C4-2B (cell line): ENCODE measurements around the gene PTPRZ1.
A peak's percentile ranks its signal among the peaks of the same experiment; 100 is the strongest.

ENCODE experiments used
- ZFX ChIP-seq: fragments of 450-650 bp; IDR thresholded peaks from 2 replicates; pipeline ENCODE4 v1.6.1; 2017
- TF ChIP-seq, protein P1 (sequence below): fragments of 450-650 bp; conservative IDR thresholded peaks from 2 replicates; pipeline ENCODE4 v1.5.1; 2017; ENCODE audit warnings: mild to moderate bottlenecking

DNA sequence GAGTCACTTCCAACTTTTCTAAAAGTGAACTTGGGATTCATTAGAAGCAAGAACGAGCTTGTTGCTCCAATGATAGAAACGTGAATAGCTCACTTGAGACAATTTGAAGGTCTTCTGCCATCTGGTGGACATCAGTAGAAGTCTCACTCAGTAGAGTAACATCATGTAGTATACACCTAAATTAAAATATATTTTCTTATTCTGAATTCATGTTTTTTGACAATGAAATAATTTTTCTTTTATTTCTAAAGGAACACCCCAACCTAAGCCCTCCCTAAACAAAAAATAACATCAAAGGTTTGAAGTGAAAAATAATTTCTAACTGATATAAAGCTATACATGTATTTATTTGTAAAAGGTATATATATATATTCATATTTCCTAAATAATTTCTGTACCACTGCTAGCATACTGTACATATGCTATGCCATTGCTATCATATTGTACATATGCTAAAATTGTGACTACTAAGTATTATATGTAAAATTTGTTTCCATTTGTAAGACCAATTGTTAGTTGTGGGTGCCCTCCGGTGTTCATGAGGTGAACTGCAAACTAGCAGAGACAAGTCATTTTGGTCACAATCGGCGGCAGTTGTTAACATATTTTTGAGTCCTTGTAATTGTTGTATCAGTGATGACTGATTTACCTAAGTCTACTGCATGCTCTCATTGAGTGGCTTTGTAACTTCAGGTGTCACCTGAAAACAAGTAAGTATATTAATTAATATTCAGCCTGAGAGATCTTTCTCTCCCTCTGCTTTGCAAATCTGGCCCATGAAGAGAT, 121.9 kb downstream of the PTPRZ1 start:
- TF ChIP-seq, protein P1, sequence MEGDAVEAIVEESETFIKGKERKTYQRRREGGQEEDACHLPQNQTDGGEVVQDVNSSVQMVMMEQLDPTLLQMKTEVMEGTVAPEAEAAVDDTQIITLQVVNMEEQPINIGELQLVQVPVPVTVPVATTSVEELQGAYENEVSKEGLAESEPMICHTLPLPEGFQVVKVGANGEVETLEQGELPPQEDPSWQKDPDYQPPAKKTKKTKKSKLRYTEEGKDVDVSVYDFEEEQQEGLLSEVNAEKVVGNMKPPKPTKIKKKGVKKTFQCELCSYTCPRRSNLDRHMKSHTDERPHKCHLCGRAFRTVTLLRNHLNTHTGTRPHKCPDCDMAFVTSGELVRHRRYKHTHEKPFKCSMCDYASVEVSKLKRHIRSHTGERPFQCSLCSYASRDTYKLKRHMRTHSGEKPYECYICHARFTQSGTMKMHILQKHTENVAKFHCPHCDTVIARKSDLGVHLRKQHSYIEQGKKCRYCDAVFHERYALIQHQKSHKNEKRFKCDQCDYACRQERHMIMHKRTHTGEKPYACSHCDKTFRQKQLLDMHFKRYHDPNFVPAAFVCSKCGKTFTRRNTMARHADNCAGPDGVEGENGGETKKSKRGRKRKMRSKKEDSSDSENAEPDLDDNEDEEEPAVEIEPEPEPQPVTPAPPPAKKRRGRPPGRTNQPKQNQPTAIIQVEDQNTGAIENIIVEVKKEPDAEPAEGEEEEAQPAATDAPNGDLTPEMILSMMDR: peak; percentile 94
- TF ChIP-seq ZFX: no peak
